HG03103 (cell line): ENCODE measurements around the gene FRK.
"Not testable (repeated sequence)": the region's sequence is repeated elsewhere in the genome, so short reads cannot be mapped to it uniquely, and the experiment has no call there.

Experiments
- ATAC-seq: cut with Tn5 transposase; IDR thresholded peaks from one replicate; pipeline ENCODE4 v1.9.1; 2021; ENCODE audit warnings: low read depth; ENCODE audit not compliant: unreplicated experiment

Gene FRK

DNA sequence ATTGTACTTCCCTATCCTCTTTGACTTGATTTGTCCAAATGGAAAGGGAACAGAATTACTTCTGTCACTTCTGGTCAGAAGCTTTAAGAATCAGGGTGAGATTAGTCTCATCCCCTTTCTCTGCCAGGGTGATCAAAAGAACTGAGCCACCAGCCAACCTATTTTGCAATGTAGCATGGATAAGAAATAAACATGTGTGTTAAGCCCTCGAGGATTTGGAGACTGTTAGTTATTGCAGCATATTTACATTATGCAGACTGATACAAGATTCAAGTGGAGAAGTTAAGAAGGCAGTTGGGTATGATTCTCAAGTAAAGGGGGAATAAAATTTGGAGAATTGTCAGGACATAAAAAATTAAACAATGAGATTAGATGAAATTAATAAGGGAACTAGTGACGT, 106.0 kb downstream of the FRK start:
- ATAC-seq, result no peak

DNA sequence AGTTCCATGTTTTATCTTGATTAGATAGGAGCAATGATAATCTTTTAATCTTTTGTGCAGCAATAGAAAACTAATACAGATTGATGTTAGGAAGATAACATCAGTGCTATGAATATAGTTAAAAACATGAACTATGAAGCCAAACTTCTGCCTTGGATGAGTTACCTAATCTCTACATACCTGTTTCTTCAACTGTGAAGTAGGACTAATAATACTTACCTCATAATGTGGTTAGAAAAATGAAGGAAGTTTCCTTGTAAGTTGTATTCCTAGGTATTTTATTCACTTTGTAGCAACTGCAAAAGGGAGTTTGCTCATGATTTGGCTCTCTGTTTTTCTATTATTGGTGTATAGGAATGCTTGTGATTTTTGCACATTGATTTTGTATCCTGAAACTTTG, 111.9 kb downstream of the FRK start:
- no peak for ATAC-seq

DNA sequence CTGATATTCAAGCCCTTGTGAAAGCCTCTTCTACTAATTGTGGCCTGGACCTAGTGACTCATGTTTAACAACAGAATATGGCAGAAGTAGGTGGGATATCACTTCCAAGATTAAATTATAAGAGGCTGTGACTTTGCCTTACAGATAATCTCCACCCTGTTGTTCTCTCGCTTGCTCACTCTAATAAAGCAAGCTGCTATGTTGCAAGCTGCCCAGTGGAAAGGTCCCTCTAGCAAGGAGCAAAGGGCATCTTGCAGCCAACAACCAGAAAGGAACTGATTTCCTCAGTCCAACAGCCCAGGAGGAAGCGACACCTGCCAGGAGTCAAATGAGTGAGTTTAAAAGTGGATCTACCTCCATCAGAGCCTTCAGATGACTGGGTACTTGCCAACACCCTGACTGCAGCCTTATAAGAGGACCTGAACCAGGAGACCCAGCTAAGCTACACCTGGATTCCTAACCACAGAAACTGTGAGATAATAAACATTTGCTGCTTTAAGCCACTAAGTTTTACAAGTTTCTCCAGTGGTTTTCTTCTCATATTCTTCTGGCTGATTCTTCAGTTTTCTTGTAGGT, 112.6 kb downstream of the FRK start:
- ATAC-seq, result no peak

DNA sequence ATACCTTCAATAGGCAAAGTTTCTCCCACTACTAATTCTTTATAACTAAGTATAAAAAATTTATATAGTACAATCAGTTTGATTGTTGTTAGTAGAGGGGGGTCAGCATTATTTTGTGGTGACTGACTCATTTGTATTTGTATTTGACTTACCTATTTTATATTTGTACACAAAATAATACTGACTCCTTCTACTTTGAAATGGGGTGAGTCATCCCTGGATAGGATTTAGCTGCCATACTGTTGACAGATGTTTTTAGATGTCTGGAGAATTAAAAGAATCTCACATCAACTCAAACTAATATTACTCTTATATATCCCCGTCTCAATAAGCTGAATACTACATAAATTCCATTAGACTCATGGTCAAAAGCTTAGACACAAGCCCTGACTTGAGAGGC, 114.9 kb downstream of the FRK start:
- ATAC-seq, result no peak

DNA sequence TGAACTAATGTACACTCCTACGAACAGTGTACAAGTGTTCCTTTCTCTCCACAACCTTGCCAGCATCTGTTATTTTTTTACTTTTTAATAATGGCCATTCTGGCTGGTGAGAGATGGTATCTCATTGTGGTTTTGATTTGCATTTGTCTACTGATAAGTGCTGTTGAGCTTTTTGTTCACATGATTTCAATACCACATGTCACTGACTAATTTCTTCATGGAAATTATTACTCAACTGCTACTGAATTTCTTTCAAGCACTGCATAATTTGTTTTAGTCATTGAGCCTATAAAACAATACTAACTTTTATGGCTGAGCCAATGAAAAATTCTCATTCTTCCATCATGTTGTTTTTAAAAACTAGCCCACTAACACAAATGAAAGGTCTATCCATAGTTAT, 115.4 kb downstream of the FRK start:
- no peak for ATAC-seq

DNA sequence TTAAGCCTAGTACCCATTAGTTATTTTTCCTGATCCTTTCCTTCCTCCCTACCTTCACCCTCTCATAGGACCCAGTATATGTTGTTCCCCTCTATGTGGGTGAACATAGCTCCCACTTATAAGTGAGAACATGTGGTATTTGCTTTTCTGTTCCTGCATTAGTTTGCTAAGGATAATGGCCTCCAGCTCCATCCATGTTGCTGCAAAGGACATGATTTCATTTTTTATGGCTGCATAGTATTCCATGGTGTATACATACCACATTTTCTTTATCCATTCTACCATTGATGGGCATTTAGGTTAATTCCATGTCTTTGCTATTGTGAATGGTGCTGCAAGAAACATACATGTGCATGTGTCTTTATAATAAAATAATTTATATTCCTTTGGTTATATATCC, 115.9 kb downstream of the FRK start:
- not testable (repeated sequence) for ATAC-seq

DNA sequence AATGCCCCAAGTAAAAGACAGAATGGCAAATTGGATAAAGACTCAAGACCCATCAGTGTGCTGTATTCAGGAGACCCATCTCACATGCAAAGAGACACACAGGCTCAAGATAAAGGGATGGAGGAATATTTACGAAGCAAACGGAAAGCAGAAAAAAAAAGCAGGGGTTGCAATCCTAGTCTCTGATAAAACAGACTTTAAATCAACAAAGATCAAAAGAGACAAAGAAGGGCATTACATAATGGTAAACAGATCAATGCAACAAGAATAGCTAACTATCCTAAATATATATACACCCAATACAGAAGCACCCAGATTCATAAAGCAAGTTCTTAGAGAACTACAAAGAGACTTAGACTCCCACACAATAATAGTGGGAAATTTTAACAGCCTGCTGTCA, 123.2 kb downstream of the FRK start:
- not testable (repeated sequence) for ATAC-seq

DNA sequence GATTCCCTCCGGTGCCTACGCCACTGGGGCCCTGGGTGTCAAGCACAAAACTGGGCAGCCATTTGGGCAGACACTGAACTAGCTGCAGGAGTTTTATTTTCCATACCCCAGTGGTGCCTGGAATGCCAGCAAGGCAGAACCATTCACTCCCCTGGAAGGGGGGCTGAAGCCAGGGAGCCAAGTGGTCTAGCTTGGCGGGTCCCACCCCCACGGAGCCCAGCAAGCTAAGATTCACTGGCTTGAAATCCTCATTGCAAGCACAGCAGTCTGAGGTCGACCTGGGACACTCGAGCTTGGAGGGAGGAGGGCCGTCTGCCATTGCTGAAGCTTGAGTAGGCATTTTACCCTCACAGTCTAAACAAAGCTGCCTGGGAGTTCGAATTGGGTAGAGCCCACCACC, 125.3 kb downstream of the FRK start:
- no peak for ATAC-seq

DNA sequence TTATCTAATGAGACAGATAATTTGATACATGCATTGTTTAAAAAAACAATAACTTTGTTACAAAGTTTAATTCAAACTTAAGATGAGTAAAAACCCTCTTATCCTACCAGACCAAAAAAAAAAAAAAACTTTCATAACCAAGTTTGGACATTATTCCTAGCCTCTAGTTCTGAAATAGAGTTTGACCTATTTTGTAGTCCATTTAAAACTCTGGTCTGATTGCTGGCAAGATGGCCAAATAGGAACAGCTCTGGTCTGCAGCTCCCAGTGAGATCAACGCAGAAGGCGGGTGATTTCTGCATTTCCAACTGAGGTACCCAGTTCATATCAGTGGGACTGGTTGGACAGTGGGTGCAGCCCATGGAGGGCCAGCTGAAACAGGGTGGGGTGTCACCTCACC, 125.9 kb downstream of the FRK start:
- ATAC-seq, result no peak

DNA sequence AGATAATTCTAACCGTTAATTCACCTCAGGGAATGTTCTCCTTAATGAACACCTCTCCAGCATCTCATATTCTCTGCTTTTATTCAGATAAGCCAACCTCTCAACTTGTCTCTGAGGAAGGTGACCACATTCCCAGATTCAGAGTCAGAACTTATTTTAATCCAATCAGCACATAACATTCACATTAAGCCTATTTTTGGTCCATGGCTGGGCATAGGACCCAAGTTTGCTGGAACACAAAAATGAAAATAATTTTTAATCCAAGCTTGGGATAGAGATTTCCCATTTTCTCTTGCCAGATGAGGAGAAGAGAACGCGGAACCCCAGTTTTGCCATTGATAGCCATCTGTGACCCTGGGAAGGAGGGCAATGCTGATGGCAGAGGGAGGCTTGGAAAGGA, 126.5 kb downstream of the FRK start:
- no peak for ATAC-seq

DNA sequence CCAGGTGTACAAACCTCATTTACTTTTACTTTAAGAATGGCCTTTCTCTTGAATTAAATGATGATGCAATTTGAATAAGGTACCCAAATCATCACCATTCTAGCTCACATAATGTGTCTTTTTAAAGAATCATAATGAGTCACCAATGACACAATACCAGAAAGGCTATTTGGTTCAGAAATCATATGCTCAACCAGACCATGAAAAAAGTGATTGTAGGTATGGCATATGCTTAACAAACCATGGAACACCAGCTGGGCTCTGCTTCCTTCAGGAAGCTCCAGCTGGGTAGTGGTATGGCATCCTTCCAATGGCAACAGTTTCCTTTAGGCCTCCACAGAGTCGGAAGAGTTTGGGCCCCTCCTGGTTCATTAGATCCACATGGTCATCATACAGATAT, 128.2 kb downstream of the FRK start:
- no peak for ATAC-seq

DNA sequence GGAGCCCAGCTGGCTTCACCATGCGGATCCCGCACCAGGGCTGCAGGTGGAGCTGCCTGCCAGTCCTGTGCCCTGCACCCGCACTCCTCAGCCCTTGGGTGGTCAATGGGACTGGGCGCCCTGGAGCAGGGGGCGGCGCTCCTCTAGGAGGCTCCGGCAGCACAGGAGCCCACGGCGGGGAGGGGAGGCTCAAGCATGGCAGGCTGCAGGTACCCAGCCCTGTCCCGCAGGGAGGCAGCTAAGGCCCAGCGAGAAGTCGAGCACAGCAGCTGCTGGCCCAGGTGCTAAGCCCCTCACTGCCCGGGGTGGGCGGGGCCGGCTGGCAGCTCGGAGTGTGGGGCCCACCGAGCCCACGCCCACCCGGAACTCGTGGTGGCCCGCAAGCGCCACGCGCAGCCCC, 132.7 kb downstream of the FRK start:
- not testable (repeated sequence) for ATAC-seq

DNA sequence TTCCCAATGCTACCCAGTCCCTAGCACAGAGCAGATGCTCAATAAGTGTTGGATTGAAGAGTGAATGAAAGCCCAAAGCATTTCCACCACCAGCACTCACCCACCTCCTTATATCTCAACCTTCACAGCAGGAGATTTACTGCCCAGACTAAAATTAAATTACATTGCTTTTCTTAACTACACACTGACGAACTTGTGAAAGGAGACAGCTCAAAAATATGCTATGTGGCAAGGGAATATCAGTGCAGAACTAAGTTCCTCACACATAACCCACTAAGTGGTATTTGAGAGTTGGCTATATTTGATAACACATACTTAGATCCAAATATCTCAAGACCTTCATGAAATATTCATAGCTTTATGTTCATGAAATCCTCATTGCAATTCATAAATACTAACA, 137.7 kb downstream of the FRK start:
- no peak for ATAC-seq

DNA sequence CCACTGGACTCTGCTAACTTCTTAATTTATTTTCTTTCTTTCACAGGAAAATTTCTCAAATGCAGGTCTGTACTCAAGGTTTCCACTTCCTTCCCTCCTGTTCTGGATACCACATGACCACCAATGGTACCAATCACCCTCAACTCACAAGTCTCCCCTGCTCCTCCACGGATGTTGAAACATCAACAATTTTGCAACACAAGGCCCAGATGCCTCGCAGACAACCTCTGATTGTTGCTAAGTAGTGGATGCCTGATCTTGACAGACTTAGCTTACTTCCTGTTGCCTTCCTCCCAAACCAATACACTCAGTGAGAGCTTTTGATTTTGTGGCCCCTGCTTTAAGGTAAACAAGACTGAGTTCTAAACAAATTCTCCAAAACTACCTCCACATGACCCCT, 146.6 kb downstream of the FRK start:
- no peak for ATAC-seq

DNA sequence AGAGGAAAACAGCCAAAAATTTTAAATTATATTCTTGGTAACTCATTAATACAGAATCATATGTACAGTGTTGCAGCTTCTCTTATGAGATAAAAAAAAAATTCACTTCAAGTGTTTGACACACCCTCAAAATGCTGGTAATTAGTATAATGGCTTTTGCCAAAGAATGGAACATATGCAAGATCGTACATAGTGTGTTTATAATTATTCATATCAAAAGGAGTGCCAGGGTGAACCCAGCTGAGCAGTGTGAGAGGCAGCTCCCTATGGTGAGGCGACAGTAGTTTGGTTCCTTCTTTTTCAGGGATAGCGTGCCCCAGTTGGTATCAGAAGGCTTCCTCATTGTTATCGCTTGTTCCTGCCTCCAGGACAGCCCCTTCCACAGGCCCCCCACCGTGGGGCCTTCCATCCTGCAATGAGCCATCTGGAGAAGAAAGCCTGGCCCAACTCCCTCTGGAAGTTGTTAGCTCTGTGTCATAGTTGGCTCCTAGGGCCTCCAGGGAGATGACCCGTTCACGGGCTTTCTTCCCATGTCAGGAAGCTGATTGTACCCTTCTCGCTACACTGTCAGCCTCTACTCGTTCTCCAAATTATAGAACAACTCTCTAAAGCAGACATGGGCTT, 150.7 kb downstream of the FRK start:
- ATAC-seq, result no peak

DNA sequence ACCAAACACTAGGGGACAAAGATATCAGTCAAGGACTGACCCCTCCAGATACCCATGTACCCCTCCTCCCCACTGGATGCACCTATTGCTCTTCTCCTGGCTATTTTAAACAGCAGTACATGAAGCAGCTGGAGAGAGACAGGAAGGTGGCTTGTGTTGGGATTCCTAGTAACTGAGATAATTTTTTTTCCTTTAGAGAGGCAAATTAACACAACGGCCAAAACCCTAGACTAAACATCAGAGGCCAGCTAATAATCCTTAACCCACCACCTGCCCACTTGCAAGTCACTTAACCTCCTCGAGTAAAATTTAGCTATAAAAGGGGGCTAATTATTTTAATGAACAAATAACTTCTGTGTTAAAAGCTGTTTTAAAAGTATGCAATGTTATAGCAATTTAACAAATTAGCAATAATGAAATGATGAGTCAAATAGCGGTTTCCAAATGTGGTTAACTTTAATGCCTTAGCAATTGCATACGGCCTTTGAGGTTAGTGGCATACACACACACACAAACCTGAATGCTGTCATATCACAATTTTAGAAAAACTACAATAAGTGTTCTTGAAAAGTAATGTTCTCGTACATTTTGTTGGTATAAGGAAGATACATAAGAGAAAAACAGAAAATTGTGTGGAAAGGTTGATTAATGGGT, 151.7 kb downstream of the FRK start:
- ATAC-seq, result no peak

DNA sequence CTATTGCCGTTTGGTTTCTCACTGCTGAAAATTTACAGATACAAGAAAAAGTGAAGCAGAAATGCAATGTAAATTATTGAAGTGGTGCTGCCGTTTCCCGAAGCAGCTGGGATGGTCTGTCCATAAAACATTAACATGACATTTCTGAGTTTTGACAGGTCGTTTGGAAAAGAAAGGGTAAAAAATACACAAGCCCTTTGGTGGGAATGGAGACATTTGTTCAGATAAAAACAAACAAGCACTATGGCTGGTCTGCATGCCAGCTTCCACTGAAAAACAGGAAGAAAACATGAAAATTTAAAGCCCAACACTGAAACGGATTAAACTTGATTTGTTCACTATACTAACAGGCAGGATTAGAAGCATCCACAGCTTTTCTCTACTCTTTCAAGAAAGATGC, 155.2 kb downstream of the FRK start:
- no peak for ATAC-seq

DNA sequence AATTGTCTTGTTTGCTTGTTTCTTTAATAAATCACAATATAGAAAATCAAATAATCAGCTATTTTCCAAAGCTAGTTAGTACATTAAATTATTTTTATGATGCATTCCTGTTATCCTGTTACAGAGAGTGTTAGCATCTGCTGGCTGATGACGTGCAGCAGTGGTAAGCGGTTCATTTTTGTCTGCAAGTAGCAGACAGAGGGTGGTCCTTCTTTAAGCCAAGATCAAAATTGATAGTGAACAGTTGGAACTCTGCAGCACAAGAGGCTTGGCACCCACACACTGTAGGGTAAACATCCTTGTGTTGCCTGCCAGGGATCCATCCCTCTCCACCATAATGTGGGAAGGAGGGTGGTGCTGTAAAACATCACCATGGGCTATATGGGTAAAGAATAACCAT, 158.3 kb downstream of the FRK start:
- no peak for ATAC-seq

DNA sequence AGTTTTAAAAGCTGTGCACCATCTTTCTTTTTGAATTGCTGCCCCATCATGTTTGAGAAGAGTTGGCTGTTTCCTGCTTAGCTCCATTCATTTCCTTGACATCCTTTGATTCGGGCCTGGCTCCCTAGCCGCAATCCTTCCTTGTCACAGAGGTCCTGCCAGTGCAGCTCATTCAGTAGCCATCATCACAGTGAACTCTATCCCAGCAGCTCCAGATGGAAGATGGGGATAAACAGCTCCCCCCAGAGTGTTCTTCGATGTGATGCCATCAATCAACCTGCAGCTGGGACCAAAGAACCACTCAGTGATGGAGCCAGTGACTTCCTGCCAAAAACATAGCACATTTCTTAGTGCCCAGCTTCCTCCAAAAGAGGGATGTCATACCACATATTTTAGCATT, 158.8 kb downstream of the FRK start:
- ATAC-seq, result no peak

DNA sequence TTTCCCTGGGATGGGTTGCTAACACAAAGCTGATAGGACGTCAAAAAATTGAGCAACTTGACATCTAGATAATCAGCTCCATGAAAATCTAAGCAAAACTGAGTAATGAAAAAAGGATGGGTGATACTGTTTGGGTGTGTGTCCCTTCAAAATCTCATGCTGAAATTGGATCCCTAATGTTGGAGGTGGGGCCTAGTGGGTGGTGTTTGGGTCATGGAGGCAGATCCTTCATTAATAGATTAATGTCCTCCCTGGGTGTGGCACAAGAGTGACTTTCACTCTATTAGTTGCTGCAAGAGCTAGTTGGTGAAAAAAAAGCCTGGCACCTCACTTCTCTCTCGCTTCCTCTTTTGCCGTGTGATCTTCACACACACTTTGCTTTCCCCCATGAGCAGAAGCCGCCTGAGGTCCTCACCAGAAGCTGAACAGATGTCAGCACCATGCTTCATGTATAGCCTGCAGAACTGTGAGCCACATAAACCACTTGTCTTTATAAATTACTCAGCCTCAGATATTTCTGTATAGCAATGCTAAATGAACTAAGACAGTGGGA, 160.9 kb downstream of the FRK start:
- ATAC-seq, result no peak

DNA sequence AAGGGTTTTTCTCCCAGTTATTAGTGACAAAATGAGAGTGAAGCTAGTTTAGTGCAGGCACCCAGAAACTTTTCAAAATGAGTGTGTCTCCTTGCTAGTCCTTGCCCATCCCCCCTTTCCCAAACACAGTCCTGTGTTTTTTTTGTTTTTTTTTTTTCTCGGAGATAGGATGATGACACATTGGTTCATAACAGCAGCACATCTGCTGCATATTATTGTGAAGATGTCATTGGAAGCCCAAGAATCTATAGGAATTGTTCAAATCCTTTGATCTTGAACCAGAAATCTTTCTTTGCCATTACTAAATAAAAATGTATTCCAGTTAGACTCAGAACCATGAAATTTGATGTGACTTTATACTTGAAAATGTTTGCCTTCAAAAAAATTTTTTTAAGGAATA, 162.4 kb downstream of the FRK start:
- no peak for ATAC-seq

DNA sequence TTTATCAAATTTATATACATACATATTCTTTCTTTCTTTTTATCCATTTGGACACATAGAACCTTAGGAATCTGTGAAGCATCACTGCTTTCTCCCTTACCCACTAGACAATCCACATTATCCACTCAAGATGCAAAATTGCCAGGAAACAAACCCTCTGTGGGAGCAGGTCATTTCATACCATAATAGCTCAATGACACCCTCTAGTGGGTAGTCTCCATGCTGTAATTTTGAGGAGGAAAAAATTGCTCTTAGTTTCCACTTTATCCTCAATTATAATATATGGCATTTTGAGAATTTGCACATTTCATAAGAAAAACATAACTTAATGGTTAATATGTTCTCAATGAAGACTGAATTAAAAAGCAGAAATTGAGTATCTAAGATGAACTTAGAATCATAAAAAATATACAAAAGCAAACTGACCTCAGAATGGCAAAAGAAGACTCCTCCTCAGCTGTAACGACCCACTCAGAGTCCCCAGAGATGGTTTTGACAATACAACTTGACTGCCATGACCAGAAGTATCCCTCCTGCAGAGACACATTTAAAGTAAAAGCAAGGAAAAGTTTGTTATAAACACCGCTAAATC, 164.1 kb downstream of the FRK start:
- no peak for ATAC-seq
